HEK293 (cell line): ENCODE results near the gene CDK12.

Source experiments
- CTCF ChIA-PET: fragments of 350-600 bp; formaldehyde crosslinking; extraction: SDS; loops from one replicate; lab custom pipeline; 2021; ENCODE audit warnings: antibody characterized with exemption; lab: Yijun Ruan, JAX
- POLR2A ChIA-PET: fragments of 300-600 bp; formaldehyde crosslinking; extraction: SDS; loops from one replicate; lab custom pipeline; 2020; ENCODE audit warnings: antibody characterized with exemption, inconsistent platforms; lab: Yijun Ruan, JAX
- H3K27ac ChIP-seq: fragments of 200-500 bp; sonication (Bioruptor generic); 2 replicates; pipeline ENCODE4 v1.5.1; 2014; ENCODE audit warnings: low read depth, low read length, control low read depth, inconsistent platforms; ENCODE audit errors: extremely low read depth
- H3K36me3 ChIP-seq, 2 experiments: fragments of 200-500 bp in 1 of 2; sonication (Bioruptor generic) in 1 of 2; 1 replicate in 1 of 2; 2 replicates in 1 of 2; pipeline ENCODE4 v1.5.1; 2014 to 2017; ENCODE audit warnings: inconsistent platforms in 2 of 2, low read length in 2 of 2; ENCODE audit not compliant: control insufficient read depth in 2 of 2, insufficient read depth in 1 of 2
- H3K4me1 ChIP-seq: fragments of 200-500 bp; sonication (Bioruptor generic); 2 replicates; pipeline ENCODE4 v1.5.1; 2014; ENCODE audit warnings: mild to moderate bottlenecking, low read length, inconsistent platforms; ENCODE audit not compliant: control insufficient read depth, insufficient read depth
- H3K4me3 ChIP-seq: 2 replicates; pipeline ENCODE4 v1.5.1; 2011; ENCODE audit warnings: low read depth, mild to moderate bottlenecking, control low read depth, low read length, moderate library complexity
- H3K9me3 ChIP-seq: fragments of 200-500 bp; sonication (Bioruptor generic); 2 replicates; pipeline ENCODE4 v1.5.1; 2014; ENCODE audit warnings: low read depth, low read length, inconsistent platforms; ENCODE audit not compliant: control insufficient read depth, insufficient read depth
- GLI2 ChIP-seq: fragments of 450-650 bp; formaldehyde crosslinking; IDR thresholded peaks from 2 replicates; pipeline ENCODE4; 2017; ENCODE audit warnings: missing biosample characterization, missing genetic modification characterization, low read depth, borderline replicate concordance
- GLIS1 ChIP-seq: fragments of 450-650 bp; formaldehyde crosslinking; IDR thresholded peaks from 2 replicates; pipeline ENCODE4 v1.5.1; 2016; ENCODE audit warnings: missing biosample characterization, missing genetic modification characterization
- KLF16 ChIP-seq: fragments of 450-650 bp; formaldehyde crosslinking; IDR thresholded peaks from 2 replicates; pipeline ENCODE4 v1.5.1; 2017; ENCODE audit warnings: missing biosample characterization, missing genetic modification characterization
- PRDM1 ChIP-seq: fragments of 450-650 bp; formaldehyde crosslinking; IDR thresholded peaks from 2 replicates; pipeline ENCODE4; 2016; ENCODE audit warnings: missing biosample characterization, missing genetic modification characterization
- SP7 ChIP-seq: fragments of 450-650 bp; formaldehyde crosslinking; IDR thresholded peaks from 2 replicates; pipeline ENCODE4 v1.5.1; 2016; ENCODE audit warnings: missing biosample characterization, missing genetic modification characterization
- ZIC2 ChIP-seq: fragments of 450-650 bp; formaldehyde crosslinking; IDR thresholded peaks from 2 replicates; pipeline ENCODE4 v1.5.1; 2016; ENCODE audit warnings: missing biosample characterization, missing genetic modification characterization
- ZNF16 ChIP-seq: fragments of 450-650 bp; formaldehyde crosslinking; IDR thresholded peaks from 2 replicates; pipeline ENCODE4 v1.5.1; 2016; ENCODE audit warnings: low read depth, missing biosample characterization, missing genetic modification characterization
- ZNF596 ChIP-seq: fragments of 450-650 bp; IDR thresholded peaks from 2 replicates; pipeline ENCODE4 v1.5.0; 2018; ENCODE audit warnings: missing biosample characterization, mild to moderate bottlenecking, missing genetic modification characterization, moderate library complexity
- ZNF600 ChIP-seq: fragments of 450-650 bp; formaldehyde crosslinking; IDR thresholded peaks from 2 replicates; pipeline ENCODE4 v1.5.1; 2016; ENCODE audit warnings: missing biosample characterization, missing genetic modification characterization
- ZNF621 ChIP-seq: fragments of 450-650 bp; formaldehyde crosslinking; IDR thresholded peaks from 2 replicates; pipeline ENCODE4 v1.5.1; 2017; ENCODE audit warnings: missing biosample characterization, missing genetic modification characterization
- ZNF660 ChIP-seq: fragments of 450-650 bp; IDR thresholded peaks from 2 replicates; pipeline ENCODE4 v1.5.1; 2018; ENCODE audit warnings: missing biosample characterization, mild to moderate bottlenecking, missing genetic modification characterization
- ZNF701 ChIP-seq: fragments of 450-650 bp; formaldehyde crosslinking; IDR thresholded peaks from 2 replicates; pipeline ENCODE4 v1.5.1; 2016; ENCODE audit warnings: missing biosample characterization, missing genetic modification characterization
- ZNF777 ChIP-seq: fragments of 450-650 bp; formaldehyde crosslinking; IDR thresholded peaks from 2 replicates; pipeline ENCODE4 v1.5.1; 2017; ENCODE audit warnings: missing biosample characterization, missing genetic modification characterization, borderline replicate concordance
- TF ChIP-seq, protein P1 (sequence below): fragments of 450-650 bp; formaldehyde crosslinking; IDR thresholded peaks from 2 replicates; pipeline ENCODE4 v1.5.1; 2016; ENCODE audit warnings: missing biosample characterization, missing genetic modification characterization
- TF ChIP-seq, protein P2 (sequence below): fragments of 450-650 bp; formaldehyde crosslinking; IDR thresholded peaks from 2 replicates; pipeline ENCODE4 v1.5.1; 2017; ENCODE audit warnings: missing biosample characterization, missing genetic modification characterization
- TF ChIP-seq, protein P3 (sequence below): fragments of 450-650 bp; formaldehyde crosslinking; IDR thresholded peaks from 2 replicates; pipeline ENCODE4 v1.5.1; 2016; ENCODE audit warnings: missing biosample characterization, missing genetic modification characterization
- TF ChIP-seq, protein P4 (sequence below): fragments of 450-650 bp; formaldehyde crosslinking; IDR thresholded peaks from 2 replicates; pipeline ENCODE4 v1.5.1; 2016; ENCODE audit warnings: missing biosample characterization, missing genetic modification characterization, borderline replicate concordance
- TF ChIP-seq, protein P5 (sequence below): fragments of 450-650 bp; formaldehyde crosslinking; IDR thresholded peaks from 2 replicates; pipeline ENCODE4 v1.5.1; 2016; ENCODE audit warnings: missing biosample characterization, missing genetic modification characterization

The CDK12 gene

DNA sequence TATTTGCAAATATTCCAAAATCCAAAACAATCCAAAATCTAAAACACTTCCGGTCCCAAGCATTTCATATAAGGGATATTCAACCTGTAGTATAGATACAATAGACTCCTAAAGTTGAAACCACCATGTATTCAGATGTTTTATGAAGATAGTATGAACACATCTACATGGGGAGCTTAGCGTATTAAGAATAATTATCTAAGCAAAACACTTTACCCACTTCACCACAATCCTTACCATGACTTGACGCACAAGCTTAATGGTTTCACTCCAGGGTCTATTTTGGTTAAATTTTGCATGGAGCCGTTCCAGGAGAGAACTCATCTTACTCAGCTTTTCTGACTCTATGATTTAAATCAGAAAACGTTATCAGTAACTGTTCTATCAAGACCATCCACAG lies 13.7 kb upstream of the CDK12 start:
- Histone ChIP-seq H3K27ac (no peak overlapping the region), H3K4me1 (no peaks in the 10 kb centered on the region), H3K9me3 (no peaks in the 10 kb centered on the region), H3K36me3 (peaks cover 57 to 67% of the 10 kb centered on the region in 2 experiments)
- POLR2A ChIA-PET, result interaction anchor here (0.6 to 6.0 kb wide), 2 partner anchors 14 to 18 kb away, joined by 3 to 131 read pairs; partner anchors contain the start of gene CDK12
- CTCF ChIA-PET, result interaction anchor here (0.6 kb wide), 3 partner anchors 26 to 653 kb away, joined by 3 to 5 read pairs (median 3); no protein-coding TSS in a partner anchor
- TF ChIP-seq ZNF660 (tag by site-specific recombination), result no peak
- no peak for TF ChIP-seq ZNF621 (tag by site-specific recombination)
- no peak for TF ChIP-seq GLI2
- TF ChIP-seq, all 188 proteins: peak for 0
- no peak overlapping the region for H3K4me3 ChIP-seq

DNA sequence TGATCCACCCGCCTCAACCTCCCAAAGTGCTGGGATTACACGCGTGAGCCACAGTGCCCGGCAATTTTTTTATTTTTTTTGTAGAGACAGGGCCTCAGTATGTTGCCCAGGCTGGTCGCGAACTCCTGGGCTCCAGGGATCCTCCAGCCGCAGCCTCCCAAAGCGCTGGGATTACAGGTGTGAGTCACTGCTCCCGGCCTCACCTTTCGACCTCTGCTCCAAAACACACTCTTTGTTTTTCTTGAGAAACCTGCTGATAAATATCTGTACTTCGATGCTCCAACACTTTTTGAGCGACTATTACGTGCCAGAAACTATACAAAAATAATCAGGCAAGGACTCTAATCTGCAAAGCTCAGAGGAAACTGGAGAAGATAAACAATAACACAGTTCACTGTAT lies 11.2 kb upstream of the CDK12 start:
- H3K4me3 ChIP-seq, result peak overlapping the region; percentile 84
- TF ChIP-seq ZNF600, result peak; percentile 45; the same call in 1 of the 2 replicates
- no peak for TF ChIP-seq ZIC2
- peak; percentile 42 for TF ChIP-seq GLIS1 (tag by site-specific recombination)
- TF ChIP-seq, protein P1, sequence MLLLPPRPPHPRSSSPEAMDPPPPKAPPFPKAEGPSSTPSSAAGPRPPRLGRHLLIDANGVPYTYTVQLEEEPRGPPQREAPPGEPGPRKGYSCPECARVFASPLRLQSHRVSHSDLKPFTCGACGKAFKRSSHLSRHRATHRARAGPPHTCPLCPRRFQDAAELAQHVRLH (tag by site-specific recombination), result no peak
- TF ChIP-seq, protein P2, sequence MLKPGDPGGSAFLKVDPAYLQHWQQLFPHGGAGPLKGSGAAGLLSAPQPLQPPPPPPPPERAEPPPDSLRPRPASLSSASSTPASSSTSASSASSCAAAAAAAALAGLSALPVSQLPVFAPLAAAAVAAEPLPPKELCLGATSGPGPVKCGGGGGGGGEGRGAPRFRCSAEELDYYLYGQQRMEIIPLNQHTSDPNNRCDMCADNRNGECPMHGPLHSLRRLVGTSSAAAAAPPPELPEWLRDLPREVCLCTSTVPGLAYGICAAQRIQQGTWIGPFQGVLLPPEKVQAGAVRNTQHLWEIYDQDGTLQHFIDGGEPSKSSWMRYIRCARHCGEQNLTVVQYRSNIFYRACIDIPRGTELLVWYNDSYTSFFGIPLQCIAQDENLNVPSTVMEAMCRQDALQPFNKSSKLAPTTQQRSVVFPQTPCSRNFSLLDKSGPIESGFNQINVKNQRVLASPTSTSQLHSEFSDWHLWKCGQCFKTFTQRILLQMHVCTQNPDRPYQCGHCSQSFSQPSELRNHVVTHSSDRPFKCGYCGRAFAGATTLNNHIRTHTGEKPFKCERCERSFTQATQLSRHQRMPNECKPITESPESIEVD (tag by site-specific recombination), result peak; percentile 45; the same call in 1 of the 2 replicates
- H3K9me3 ChIP-seq, result no peaks in the 10 kb centered on the region
- H3K27ac ChIP-seq, result peak overlapping the region; percentile 83
- ChIA-PET CTCF (interaction anchor here (0.9 kb wide), 1 partner anchor 210 kb away, joined by 3 read pairs; no protein-coding TSS in a partner anchor), POLR2A (interaction anchor here (0.6 to 6.0 kb wide), 2 partner anchors 11 to 29 kb away, joined by 3 to 131 read pairs; partner anchors contain the start of gene CDK12)
- H3K36me3 ChIP-seq, result peaks cover 35 to 43% of the 10 kb centered on the region in 2 experiments
- no peaks in the 10 kb centered on the region for H3K4me1 ChIP-seq

DNA sequence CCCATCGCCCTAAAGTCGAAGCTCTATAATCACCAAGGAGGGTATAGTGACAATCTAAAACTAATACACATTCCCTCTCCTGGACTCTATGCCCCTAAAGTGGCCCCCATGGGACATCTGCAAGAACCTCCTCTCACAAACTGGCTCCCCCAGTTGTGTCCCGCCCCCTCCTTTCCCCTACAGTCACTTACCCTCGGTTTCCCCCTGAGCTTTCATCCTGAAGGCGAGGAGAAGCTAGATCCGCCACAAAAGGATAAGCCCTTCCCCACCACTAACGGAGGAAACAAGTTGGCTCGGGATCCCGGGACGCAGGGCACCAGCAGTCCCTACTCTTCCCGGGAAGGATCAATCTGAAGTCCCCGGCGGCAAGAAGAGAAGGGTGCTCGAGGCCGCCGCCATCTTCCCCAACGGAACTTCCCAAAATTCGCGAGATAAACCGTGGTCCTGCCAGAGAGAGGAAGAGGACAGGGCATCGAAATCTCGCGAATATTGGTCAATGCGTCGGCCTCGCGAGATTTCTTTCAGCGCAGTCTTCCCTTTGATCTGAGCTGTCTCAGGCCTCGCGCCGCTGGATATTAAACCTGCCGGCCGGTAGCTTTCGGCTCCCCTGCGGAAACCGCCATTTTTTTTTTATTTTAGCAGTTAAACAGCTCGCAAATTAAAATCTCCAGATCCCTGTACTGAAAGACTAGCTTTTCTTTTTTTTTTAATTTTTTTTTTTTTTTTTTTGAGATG lies 10.3 kb upstream of the CDK12 start, which contains the start of gene MED1:
MED1 (minus strand) TSS at position 417 of the 735 bp plus-strand sequence; CDS start at position 216, 201 bp downstream.
- Histone ChIP-seq H3K36me3 (peaks cover 25 to 34% of the 10 kb centered on the region in 2 experiments), H3K4me3 (peak within 1 kb of the TSS; percentile 84), H3K27ac (peak within 1 kb of the TSS; percentile 83), H3K9me3 (no peaks in the 10 kb centered on the region), H3K4me1 (no peaks in the 10 kb centered on the region)
- POLR2A ChIA-PET, result interaction anchor here (0.6 to 6.0 kb wide), 20 partner anchors 9 to 663 kb away, joined by 3 to 131 read pairs (median 4); partner anchors contain the start of genes CDK12, FBXL20, MIEN1 and RPL19
- CTCF ChIA-PET, result interaction anchor here (0.7 to 1.0 kb wide), 3 partner anchors 12 to 211 kb away, joined by 3 read pairs; no protein-coding TSS in a partner anchor
- peak; percentile 59 for TF ChIP-seq SP7
- TF ChIP-seq, protein P3, sequence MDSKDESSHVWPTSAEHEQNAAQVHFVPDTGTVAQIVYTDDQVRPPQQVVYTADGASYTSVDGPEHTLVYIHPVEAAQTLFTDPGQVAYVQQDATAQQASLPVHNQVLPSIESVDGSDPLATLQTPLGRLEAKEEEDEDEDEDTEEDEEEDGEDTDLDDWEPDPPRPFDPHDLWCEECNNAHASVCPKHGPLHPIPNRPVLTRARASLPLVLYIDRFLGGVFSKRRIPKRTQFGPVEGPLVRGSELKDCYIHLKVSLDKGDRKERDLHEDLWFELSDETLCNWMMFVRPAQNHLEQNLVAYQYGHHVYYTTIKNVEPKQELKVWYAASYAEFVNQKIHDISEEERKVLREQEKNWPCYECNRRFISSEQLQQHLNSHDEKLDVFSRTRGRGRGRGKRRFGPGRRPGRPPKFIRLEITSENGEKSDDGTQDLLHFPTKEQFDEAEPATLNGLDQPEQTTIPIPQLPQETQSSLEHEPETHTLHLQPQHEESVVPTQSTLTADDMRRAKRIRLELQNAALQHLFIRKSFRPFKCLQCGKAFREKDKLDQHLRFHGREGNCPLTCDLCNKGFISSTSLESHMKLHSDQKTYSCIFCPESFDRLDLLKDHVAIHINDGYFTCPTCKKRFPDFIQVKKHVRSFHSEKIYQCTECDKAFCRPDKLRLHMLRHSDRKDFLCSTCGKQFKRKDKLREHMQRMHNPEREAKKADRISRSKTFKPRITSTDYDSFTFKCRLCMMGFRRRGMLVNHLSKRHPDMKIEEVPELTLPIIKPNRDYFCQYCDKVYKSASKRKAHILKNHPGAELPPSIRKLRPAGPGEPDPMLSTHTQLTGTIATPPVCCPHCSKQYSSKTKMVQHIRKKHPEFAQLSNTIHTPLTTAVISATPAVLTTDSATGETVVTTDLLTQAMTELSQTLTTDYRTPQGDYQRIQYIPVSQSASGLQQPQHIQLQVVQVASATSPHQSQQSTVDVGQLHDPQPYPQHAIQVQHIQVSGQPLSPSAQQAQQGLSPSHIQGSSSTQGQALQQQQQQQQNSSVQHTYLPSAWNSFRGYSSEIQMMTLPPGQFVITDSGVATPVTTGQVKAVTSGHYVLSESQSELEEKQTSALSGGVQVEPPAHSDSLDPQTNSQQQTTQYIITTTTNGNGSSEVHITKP (tag by site-specific recombination), result 0 out of 2 replicates have a peak, but pooled peaks have one; percentile 29
- TF ChIP-seq ZNF596, result no peak
- TF ChIP-seq KLF16 (tag by site-specific recombination), result peak; percentile 68
- TF ChIP-seq, protein P4, sequence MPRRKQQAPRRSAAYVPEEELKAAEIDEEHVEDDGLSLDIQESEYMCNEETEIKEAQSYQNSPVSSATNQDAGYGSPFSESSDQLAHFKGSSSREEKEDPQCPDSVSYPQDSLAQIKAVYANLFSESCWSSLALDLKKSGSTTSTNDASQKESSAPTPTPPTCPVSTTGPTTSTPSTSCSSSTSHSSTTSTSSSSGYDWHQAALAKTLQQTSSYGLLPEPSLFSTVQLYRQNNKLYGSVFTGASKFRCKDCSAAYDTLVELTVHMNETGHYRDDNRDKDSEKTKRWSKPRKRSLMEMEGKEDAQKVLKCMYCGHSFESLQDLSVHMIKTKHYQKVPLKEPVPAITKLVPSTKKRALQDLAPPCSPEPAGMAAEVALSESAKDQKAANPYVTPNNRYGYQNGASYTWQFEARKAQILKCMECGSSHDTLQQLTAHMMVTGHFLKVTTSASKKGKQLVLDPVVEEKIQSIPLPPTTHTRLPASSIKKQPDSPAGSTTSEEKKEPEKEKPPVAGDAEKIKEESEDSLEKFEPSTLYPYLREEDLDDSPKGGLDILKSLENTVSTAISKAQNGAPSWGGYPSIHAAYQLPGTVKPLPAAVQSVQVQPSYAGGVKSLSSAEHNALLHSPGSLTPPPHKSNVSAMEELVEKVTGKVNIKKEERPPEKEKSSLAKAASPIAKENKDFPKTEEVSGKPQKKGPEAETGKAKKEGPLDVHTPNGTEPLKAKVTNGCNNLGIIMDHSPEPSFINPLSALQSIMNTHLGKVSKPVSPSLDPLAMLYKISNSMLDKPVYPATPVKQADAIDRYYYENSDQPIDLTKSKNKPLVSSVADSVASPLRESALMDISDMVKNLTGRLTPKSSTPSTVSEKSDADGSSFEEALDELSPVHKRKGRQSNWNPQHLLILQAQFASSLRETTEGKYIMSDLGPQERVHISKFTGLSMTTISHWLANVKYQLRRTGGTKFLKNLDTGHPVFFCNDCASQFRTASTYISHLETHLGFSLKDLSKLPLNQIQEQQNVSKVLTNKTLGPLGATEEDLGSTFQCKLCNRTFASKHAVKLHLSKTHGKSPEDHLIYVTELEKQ (tag by site-specific recombination), result no peak
- no peak for TF ChIP-seq ZNF777 (tag by site-specific recombination)
- peak; percentile 97 for TF ChIP-seq PRDM1
- TF ChIP-seq ZNF16 (tag by site-specific recombination), result no peak
- TF ChIP-seq, protein P5, sequence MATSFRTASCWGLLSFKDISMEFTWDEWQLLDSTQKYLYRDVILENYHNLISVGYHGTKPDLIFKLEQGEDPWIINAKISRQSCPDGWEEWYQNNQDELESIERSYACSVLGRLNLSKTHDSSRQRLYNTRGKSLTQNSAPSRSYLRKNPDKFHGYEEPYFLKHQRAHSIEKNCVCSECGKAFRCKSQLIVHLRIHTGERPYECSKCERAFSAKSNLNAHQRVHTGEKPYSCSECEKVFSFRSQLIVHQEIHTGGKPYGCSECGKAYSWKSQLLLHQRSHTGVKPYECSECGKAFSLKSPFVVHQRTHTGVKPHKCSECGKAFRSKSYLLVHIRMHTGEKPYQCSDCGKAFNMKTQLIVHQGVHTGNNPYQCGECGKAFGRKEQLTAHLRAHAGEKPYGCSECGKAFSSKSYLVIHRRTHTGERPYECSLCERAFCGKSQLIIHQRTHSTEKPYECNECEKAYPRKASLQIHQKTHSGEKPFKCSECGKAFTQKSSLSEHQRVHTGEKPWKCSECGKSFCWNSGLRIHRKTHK (tag by site-specific recombination), result no peak
- no peak for TF ChIP-seq ZNF701 (tag by site-specific recombination)
